Activated B cell treated with CpG ODN at 0.5 μM for 24 hours (primary cell): ENCODE results near the gene PRDM16. TPM values are rescaled to one million over a fixed set of nuclear protein-coding genes. Genes with fewer than 3 reads are reported as not detected.

Experiments
- ATAC-seq: fragments of 200-7000 bp; cut with Tn5 transposase; one replicate; pipeline ENCODE4 v1.10.0; 2021; ENCODE audit warnings: low read depth, mild to moderate bottlenecking, moderate library complexity
- CTCF ChIA-PET: fragments of 350-600 bp; sonication (Branson Sonifier 250); formaldehyde crosslinking; loops from one replicate; lab custom pipeline; 2021; ENCODE audit warnings: antibody characterized with exemption; lab: Charles Lee
- POLR2A ChIA-PET: fragments of 350-600 bp; sonication (Branson Sonifier 250); formaldehyde crosslinking; loops from one replicate; lab custom pipeline; 2021; ENCODE audit warnings: antibody characterized with exemption; lab: Charles Lee
- DNase-seq: peaks from one replicate; pipeline ENCODE4 v3.0.0; 2022
- H3K27ac Mint-ChIP-seq: one replicate; pipeline ENCODE4 v1.8.0; 2020; ENCODE audit warnings: mixed read lengths
- H3K27me3 Mint-ChIP-seq: one replicate; pipeline ENCODE4 v1.8.0; 2021; ENCODE audit warnings: mixed read lengths
- H3K36me3 Mint-ChIP-seq: one replicate; pipeline ENCODE4 v1.8.0; 2021; ENCODE audit warnings: low read depth, mixed read lengths
- H3K4me1 Mint-ChIP-seq: one replicate; pipeline ENCODE4 v1.8.0; 2021; ENCODE audit warnings: mixed read lengths
- H3K4me3 Mint-ChIP-seq: one replicate; pipeline ENCODE4 v1.8.0; 2020; ENCODE audit warnings: mild to moderate bottlenecking, mixed read lengths
- H3K9me3 Mint-ChIP-seq: one replicate; pipeline ENCODE4 v1.8.0; 2020; ENCODE audit warnings: mixed read lengths
- intact Hi-C: fragments of 100-400 bp; cut with micrococcal nuclease; formaldehyde crosslinking; loops from one replicate; pipeline ENCODE4 v1.15.1; 2024
- total RNA-seq: library from RNA; stranded (reverse); gene quantifications from 2 replicates; pipeline ENCODE4 v1.2.3, GENCODE V29; 2022
- TF ChIP-seq, protein P1 (sequence below): fragments of 200-600 bp; IDR thresholded peaks from one replicate; pipeline ENCODE4 v1.8.0; 2022; ENCODE audit warnings: antibody characterized with exemption, mild to moderate bottlenecking

The PRDM16 gene
- total RNA-seq, 1 donor from 2014 or later: not detected

DNA sequence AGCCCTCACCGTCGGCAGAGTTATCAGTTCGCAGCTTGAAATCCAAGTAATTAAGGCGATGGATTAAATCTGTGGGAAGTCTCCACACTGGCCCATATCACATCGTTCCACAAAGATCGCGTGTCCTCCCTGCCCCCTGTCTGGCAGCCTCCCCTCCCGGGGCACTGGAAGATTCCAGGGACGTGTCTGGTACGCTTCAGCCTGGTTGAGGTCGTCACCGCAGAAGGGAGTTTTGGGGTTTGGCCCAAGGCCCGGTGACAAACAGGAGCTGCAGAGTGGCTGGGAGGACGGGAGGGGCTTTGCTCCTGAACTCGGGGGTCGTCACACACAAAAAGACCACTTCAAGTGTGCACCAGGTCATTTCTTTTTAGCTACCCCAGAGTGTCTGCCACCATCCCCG is 51.1 kb downstream of the PRDM16 start:
- Mint-ChIP-seq H3K9me3 (no peaks in the 10 kb centered on the region), H3K27me3 (no peaks in the 10 kb centered on the region), H3K4me1 (no peaks in the 10 kb centered on the region), H3K27ac (no peak overlapping the region), H3K4me3 (no peak overlapping the region), H3K36me3 (no peaks in the 10 kb centered on the region)
- TF ChIP-seq, protein P1, sequence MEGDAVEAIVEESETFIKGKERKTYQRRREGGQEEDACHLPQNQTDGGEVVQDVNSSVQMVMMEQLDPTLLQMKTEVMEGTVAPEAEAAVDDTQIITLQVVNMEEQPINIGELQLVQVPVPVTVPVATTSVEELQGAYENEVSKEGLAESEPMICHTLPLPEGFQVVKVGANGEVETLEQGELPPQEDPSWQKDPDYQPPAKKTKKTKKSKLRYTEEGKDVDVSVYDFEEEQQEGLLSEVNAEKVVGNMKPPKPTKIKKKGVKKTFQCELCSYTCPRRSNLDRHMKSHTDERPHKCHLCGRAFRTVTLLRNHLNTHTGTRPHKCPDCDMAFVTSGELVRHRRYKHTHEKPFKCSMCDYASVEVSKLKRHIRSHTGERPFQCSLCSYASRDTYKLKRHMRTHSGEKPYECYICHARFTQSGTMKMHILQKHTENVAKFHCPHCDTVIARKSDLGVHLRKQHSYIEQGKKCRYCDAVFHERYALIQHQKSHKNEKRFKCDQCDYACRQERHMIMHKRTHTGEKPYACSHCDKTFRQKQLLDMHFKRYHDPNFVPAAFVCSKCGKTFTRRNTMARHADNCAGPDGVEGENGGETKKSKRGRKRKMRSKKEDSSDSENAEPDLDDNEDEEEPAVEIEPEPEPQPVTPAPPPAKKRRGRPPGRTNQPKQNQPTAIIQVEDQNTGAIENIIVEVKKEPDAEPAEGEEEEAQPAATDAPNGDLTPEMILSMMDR: no peak
- ATAC-seq (no peak), DNase-seq (no peak)
- POLR2A ChIA-PET: no interaction called here
- CTCF ChIA-PET: no interaction called here
- intact Hi-C loops: no loop called here

DNA sequence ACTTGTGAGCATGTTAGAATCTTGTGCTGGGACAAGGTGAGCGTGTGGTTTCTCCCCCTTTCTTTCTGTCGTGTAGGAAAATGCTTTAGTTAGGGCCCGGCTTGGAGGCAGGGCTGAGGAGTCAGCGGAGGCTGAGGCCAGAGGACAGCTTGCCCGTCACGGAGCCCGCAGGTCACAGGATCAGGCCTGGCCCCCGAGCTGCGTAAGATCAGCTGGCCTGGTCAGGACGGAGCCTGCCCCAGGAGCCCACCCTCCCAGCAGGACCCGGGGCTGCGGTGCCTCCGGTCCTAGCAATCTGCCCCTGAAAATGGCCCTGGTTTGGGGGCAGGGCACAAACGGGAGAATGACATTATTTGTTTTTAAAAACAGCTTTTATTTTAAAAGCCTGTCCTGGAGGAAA is 52.0 kb downstream of the PRDM16 start:
- Mint-ChIP-seq H3K4me1 (no peaks in the 10 kb centered on the region), H3K27ac (no peak overlapping the region), H3K36me3 (no peaks in the 10 kb centered on the region), H3K27me3 (no peaks in the 10 kb centered on the region), H3K9me3 (no peaks in the 10 kb centered on the region), H3K4me3 (no peak overlapping the region)
- CTCF ChIA-PET: no interaction called here
- TF ChIP-seq, protein P1: no peak
- intact Hi-C loops: no loop called here
- POLR2A ChIA-PET: no interaction called here
- no peak for ATAC-seq
- no peak for DNase-seq

DNA sequence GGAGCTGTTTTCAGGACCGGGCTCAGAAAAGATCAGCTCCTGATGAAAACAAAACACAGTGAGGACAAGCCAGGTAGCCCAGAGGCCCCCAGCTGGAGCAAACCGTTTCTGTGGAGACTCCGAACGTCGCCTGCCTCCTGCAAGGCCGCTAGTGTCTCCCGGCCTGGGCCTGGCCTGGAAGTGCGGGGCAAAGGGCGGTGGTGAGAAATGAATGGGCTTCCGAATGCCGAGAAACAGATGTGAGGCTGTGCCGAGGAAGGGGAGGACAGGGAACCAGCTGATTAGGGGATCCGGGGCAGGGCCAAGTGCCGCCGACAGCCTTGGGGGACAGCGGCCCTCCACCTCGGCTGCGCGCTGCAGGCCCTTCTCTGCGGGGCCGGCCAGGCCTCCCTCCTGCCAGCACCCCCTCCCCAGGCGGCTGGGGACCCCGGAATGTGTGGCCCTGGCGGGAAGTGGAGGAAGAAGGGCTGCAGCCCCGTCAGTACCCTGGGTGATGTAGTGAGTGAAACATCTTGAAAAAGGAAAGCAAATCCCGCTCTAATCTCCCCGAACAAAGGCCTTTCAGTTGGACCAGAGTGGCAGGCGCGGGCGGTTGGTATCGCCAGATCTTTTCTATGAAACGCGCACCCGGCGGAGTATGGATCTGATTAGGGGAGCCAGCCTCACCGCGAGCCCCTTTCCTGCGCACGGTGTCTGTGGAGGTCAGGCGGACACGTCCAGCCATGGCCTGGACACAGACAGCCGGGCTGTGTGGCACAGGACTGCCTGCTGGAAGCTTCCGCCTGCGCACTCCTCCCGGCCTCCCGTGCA is 52.6 kb downstream of the PRDM16 start:
- Mint-ChIP-seq H3K27ac (no peak overlapping the region), H3K36me3 (no peaks in the 10 kb centered on the region), H3K27me3 (no peaks in the 10 kb centered on the region), H3K4me1 (no peaks in the 10 kb centered on the region), H3K4me3 (no peak overlapping the region), H3K9me3 (no peaks in the 10 kb centered on the region)
- DNase-seq (no peak), ATAC-seq (no peak)
- ChIA-PET CTCF (no interaction called here), POLR2A (no interaction called here)
- intact Hi-C loops: no loop called here
- TF ChIP-seq, protein P1: no peak

DNA sequence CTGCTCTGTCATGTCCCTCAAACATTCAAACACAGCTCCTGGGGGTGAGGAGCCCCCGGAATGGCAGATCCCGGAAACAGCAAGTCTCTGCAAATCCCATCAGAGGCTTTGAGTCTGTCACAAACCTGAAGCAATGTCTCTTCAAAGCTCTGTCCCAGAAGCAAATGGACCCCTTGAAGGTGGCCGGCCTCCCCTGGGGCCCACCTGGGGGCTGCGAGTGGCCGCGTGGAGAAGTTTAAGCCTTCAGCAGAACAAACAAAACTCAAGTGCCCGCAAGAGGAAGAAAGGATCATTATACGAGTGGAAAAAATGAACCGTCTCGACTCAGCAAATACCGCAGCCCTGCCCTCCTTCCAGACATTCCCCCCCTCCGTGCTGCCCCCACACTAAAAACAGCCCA is 53.3 kb downstream of the PRDM16 start:
- ChIA-PET POLR2A (no interaction called here), CTCF (no interaction called here)
- ATAC-seq: no peak
- intact Hi-C loops: no loop called here
- H3K4me3 Mint-ChIP-seq: no peak overlapping the region
- H3K9me3 Mint-ChIP-seq: no peaks in the 10 kb centered on the region
- TF ChIP-seq, protein P1: no peak
- DNase-seq: no peak
- H3K36me3 Mint-ChIP-seq: no peaks in the 10 kb centered on the region
- no peak overlapping the region for H3K27ac Mint-ChIP-seq
- no peaks in the 10 kb centered on the region for H3K27me3 Mint-ChIP-seq
- no peaks in the 10 kb centered on the region for H3K4me1 Mint-ChIP-seq

DNA sequence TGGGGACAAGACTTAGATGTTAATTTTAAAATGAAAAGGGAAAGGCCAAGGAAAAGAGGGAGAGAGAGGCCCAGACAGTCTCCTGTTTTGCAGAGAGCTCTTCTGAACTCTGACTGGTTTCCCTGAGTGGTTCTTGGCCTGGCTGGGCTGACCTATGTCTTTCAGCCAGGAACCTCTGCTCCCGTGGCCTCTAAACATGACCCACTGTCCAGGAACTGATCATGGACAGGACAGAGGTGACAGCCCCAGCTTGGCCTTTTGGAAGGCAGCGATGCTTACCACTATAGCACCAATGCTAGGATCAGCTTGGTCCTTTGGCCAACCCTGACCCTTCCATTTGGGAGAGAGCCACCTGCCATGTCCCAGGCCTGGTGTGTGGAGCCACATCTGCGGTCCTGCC is 55.2 kb downstream of the PRDM16 start:
- ATAC-seq (no peak), DNase-seq (no peak)
- Mint-ChIP-seq H3K27ac (no peak overlapping the region), H3K4me1 (no peaks in the 10 kb centered on the region), H3K4me3 (no peak overlapping the region), H3K27me3 (no peaks in the 10 kb centered on the region), H3K9me3 (no peaks in the 10 kb centered on the region), H3K36me3 (no peaks in the 10 kb centered on the region)
- POLR2A ChIA-PET: no interaction called here
- TF ChIP-seq, protein P1: no peak
- intact Hi-C loops: no loop called here
- CTCF ChIA-PET: no interaction called here
